Activated T-cell treated with anti-CD3 and anti-CD28 coated beads, Interleukin-2, amount 50 U/mL, for 4 hours (primary cell): ENCODE measurements around the gene CTSA. TPM values are rescaled to one million over a fixed set of nuclear protein-coding genes. Genes with fewer than 3 reads are reported as not detected.
A peak's percentile ranks its signal among the peaks of the same experiment; 100 is the strongest.

Experiments
- ATAC-seq, 2 donors: fragments of 200-7000 bp; cut with Tn5 transposase; one replicate each; pipeline ENCODE4 v1.10.0; 2021
- DNase-seq: peaks from one replicate; pipeline ENCODE4 v3.0.0-alpha.2; 2020
- H3K27me3 Mint-ChIP-seq: one replicate; pipeline ENCODE4 v1.8.0; 2021; ENCODE audit warnings: low read depth, mixed read lengths
- H3K36me3 Mint-ChIP-seq: one replicate; pipeline ENCODE4 v1.8.0; 2022; ENCODE audit warnings: mixed read lengths; ENCODE audit not compliant: insufficient read depth
- H3K4me1 Mint-ChIP-seq: one replicate; pipeline ENCODE4 v1.8.0; 2021; ENCODE audit warnings: low read depth, mixed read lengths
- H3K4me3 Mint-ChIP-seq: one replicate; pipeline ENCODE4 v1.8.0; 2021; ENCODE audit warnings: mild to moderate bottlenecking, moderate library complexity, mixed read lengths
- H3K9me3 Mint-ChIP-seq: one replicate; pipeline ENCODE4 v1.8.0; 2021; ENCODE audit warnings: mixed read lengths
- total RNA-seq, 3 donors: library from RNA; stranded (reverse); gene quantifications; one replicate each; pipeline ENCODE4 v1.2.1, GENCODE V29; 2021

Gene CTSA
- total RNA-seq, 3 donors from 2014 or later: 56.5 to 63.1 (median 57.3) TPM

- Mint-ChIP-seq H3K4me1 (peaks cover 18% of the 10 kb centered on the region), H3K27me3 (peaks cover 9% of the 10 kb centered on the region), H3K9me3 (no peaks in the 10 kb centered on the region), H3K36me3 (no peaks in the 10 kb centered on the region), H3K4me3 (peak overlapping the region; percentile 78)
- ATAC-seq (peak; percentile 92 to 93), DNase-seq (peak; percentile 87)
Observed at GRCh38 chr20:45910670-45911485, 19.7 kb downstream of the CTSA start.

- Mint-ChIP-seq H3K4me3 (peak within 1 kb of the TSS; percentile 78), H3K36me3 (no peaks in the 10 kb centered on the region), H3K4me1 (peaks cover 18% of the 10 kb centered on the region), H3K9me3 (no peaks in the 10 kb centered on the region), H3K27me3 (peaks cover 14% of the 10 kb centered on the region)
- ATAC-seq (no peak), DNase-seq (no peak)
Observed at GRCh38 chr20:45911486-45912343, 20.6 kb downstream of the CTSA start, which contains the start of gene PLTP. PLTP (minus strand) TSS chr20:45912155; CDS start chr20:45911452, 703 bp downstream.

DNA sequence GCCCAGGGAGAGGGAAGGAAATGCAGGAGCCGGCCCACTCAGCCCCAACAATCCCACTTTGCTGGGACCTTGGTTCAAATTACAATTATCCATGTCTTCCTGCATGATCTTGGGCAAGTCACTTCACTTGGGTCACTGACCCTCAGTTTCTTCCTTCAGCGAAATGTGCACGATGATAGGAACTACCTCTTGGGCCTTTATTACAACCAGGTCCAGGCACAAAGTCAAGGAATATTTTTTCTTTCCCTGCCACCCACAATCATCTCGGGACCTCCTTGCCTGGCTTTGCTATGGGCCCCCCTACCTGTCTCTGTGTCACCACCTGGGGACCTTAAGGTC is 21.2 kb downstream of the CTSA start:
- H3K36me3 Mint-ChIP-seq: no peaks in the 10 kb centered on the region
- no peaks in the 10 kb centered on the region for H3K9me3 Mint-ChIP-seq
- H3K4me1 Mint-ChIP-seq: peaks cover 18% of the 10 kb centered on the region
- ATAC-seq: no peak
- peaks cover 14% of the 10 kb centered on the region for H3K27me3 Mint-ChIP-seq
- DNase-seq: no peak
- peak overlapping the region; percentile 40 for H3K4me3 Mint-ChIP-seq

GRCh38 chr20:45913116-45913515 is 22.0 kb downstream of the CTSA start:
- ATAC-seq: no peak
- Mint-ChIP-seq H3K36me3 (no peaks in the 10 kb centered on the region), H3K9me3 (no peaks in the 10 kb centered on the region), H3K27me3 (peaks cover 18% of the 10 kb centered on the region), H3K4me3 (no peak overlapping the region), H3K4me1 (peaks cover 18% of the 10 kb centered on the region)
- DNase-seq: no peak

DNA sequence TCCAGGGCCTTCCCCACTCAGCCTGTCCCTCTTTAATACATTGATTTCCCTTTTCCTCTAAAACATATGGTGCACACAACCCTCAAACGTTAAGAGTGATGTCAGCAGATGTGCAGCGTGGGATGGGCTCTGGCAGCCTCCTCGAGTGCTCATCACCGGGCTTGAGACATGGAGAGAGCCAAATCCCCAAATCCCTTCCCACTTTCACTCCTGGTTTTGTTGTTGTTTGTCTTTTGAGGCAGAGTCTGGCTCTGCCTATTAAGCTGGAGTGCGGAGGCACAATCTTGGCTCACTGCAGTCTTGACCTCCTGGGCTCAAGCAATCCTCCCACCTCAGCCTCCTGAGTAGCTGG is 26.6 kb downstream of the CTSA start:
- Mint-ChIP-seq H3K4me3 (no peak overlapping the region), H3K36me3 (no peaks in the 10 kb centered on the region), H3K27me3 (peaks cover 31% of the 10 kb centered on the region), H3K9me3 (no peaks in the 10 kb centered on the region), H3K4me1 (peaks cover 3% of the 10 kb centered on the region)
- no peak for DNase-seq
- no peak for ATAC-seq

DNA sequence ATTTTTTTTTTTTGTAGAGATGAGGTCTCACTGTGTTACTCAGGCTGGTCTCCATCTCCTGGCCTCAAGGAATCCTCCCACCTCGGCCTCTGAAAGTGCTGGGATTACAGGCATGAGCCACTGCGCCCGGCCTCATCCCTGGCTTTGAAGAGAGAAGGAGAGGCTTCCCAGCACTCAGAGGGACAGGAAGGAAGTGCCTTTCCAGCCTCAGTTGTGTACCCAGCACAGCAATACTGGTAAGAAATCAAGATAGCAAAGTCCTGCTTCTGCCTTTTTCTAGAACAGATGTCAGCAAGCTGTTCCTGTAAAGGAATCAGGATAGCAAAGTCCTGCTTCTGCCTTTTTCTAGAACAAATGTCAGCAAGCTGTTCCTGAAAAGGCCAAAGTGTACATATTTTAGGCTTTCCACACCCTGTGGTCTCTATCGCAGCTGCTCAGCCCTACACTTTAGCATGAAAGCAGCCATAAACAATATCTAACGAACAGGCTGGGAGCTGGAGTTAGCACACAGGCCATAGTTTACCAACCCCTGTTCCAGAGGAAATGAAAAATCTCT is 27.1 kb downstream of the CTSA start:
- ATAC-seq (no peak), DNase-seq (no peak)
- Mint-ChIP-seq H3K4me3 (no peak overlapping the region), H3K4me1 (peaks cover 1% of the 10 kb centered on the region), H3K36me3 (no peaks in the 10 kb centered on the region), H3K9me3 (no peaks in the 10 kb centered on the region), H3K27me3 (peaks cover 29% of the 10 kb centered on the region)

DNA sequence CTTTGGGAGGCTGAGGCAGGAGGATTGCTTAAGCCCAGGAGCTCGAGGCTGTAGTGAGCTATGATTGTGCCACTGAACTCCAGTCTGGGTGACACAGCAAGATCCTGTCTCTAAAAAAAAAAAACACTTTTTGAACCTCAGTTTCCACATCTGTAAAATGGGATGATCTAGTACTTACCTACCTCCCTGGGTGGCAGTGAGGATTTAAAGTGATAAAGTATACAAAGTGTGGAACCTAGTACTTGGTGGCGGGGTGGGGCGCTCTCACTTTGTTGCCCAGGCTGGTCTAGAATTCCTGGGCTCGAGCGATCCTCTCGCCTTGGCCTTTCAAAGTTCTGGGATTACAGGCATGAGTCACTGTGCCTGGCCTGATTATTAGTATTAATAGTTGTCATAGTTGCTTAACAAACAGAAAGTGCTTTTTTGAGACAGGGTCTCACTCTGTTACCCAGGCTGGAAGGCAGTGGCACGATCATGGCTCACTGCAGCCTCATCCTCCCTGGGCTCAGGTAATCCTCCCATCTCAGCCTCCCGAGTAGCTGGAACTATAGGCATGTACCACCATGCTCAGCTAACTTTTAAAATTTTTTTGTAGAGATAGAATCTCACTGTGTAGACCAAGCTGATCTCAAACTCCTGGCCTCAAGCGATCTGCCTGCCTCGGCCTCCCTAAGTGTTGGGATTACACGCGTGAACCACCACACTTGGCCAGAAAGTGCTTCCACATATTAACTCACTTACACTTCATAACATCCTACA is 27.8 kb downstream of the CTSA start:
- DNase-seq: no peak
- H3K27me3 Mint-ChIP-seq: peaks cover 29% of the 10 kb centered on the region
- H3K36me3 Mint-ChIP-seq: no peaks in the 10 kb centered on the region
- H3K4me1 Mint-ChIP-seq: peaks cover 1% of the 10 kb centered on the region
- no peaks in the 10 kb centered on the region for H3K9me3 Mint-ChIP-seq
- H3K4me3 Mint-ChIP-seq: no peak overlapping the region
- no peak for ATAC-seq

DNA sequence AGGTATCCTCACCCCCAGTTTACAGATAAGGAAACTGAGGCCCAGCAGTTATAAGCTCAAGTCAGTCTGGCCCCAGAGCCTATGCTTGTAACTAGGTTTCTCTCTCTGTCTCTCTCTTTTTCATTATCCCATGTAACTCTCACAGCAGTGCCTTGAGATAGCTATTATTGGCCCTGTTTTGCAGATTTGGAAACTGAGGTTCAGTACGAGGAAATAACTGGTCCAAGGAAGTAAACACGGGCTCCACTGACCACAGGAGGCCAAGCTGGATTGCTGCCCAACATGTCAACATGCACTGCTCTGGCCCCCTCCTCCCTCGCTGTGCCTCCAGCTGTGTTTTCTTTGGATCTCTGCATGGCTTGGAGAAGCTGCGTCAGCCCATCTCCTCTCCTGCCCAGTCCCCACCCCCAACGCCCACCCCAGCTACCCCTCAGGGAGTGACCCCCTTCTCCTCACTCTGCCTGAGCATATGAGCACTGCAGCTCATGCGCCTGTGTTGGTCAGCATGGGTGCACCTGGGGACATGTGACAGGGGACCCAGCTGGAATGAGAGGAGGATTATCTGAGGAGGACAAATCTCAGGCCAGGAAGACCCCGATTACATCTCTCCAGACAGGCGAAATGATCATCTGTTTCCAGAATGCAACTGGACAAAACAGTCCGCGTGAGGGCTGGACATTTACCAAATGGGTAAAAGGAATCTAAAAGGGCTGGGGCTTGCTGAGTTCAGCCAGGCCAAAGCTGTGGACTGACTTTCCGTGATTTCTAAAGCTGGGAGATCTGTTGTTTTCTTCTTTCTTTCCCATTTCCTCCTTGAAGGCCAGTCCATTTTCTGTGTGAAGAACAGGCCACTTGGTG is 28.6 kb downstream of the CTSA start:
- no peak overlapping the region for H3K4me3 Mint-ChIP-seq
- peaks cover 2% of the 10 kb centered on the region for H3K4me1 Mint-ChIP-seq
- no peak for DNase-seq
- no peaks in the 10 kb centered on the region for H3K9me3 Mint-ChIP-seq
- H3K36me3 Mint-ChIP-seq: no peaks in the 10 kb centered on the region
- peaks cover 26% of the 10 kb centered on the region for H3K27me3 Mint-ChIP-seq
- ATAC-seq: no peak

GRCh38 chr20:45920462-45921336 is 29.6 kb downstream of the CTSA start:
- H3K4me1 Mint-ChIP-seq: peaks cover 2% of the 10 kb centered on the region
- no peak for DNase-seq
- no peaks in the 10 kb centered on the region for H3K9me3 Mint-ChIP-seq
- ATAC-seq: no peak
- H3K27me3 Mint-ChIP-seq: peaks cover 24% of the 10 kb centered on the region
- no peak overlapping the region for H3K4me3 Mint-ChIP-seq
- no peaks in the 10 kb centered on the region for H3K36me3 Mint-ChIP-seq

DNA sequence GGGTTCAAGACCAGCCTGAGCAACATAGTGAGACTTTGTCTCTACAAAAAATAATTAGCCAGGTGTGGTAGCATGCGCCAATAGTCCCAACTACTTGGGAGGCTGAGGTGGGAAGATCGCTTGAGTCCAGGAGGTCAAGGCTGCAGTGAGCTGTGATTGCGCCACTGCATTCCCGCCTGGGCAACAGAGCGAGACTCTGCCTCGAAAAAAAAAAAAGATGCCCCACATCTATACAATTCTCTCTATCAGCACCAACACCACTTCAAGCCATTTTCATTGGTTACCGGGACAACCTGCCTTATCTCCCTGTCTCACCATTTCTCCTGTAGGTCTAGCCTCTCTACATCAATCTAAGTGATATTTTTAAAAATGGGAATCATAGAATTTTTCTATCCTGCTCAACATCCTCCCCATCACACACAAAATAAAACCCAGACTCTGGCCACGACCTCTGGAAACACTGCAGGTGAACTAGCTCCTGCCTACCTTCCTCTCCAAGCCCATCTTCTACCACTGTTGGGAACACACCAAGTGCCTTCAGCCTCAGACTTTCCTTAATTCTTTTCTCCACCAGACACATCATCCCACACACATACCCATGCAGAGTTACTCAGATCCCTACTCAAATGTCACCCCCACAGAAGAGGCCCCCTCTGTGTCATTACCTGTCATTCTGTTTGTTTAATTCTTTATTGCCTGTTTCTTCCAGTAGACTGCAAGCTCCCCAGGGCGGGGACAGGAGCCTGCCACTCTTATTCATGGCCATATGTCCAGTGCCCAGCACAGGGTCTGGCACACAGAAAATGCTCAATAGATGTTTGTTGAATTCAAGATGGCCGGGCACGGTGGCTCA is 30.4 kb downstream of the CTSA start:
- no peaks in the 10 kb centered on the region for H3K36me3 Mint-ChIP-seq
- DNase-seq: no peak
- H3K4me1 Mint-ChIP-seq: peaks cover 2% of the 10 kb centered on the region
- ATAC-seq: no peak
- H3K9me3 Mint-ChIP-seq: no peaks in the 10 kb centered on the region
- peaks cover 17% of the 10 kb centered on the region for H3K27me3 Mint-ChIP-seq
- H3K4me3 Mint-ChIP-seq: no peak overlapping the region

DNA sequence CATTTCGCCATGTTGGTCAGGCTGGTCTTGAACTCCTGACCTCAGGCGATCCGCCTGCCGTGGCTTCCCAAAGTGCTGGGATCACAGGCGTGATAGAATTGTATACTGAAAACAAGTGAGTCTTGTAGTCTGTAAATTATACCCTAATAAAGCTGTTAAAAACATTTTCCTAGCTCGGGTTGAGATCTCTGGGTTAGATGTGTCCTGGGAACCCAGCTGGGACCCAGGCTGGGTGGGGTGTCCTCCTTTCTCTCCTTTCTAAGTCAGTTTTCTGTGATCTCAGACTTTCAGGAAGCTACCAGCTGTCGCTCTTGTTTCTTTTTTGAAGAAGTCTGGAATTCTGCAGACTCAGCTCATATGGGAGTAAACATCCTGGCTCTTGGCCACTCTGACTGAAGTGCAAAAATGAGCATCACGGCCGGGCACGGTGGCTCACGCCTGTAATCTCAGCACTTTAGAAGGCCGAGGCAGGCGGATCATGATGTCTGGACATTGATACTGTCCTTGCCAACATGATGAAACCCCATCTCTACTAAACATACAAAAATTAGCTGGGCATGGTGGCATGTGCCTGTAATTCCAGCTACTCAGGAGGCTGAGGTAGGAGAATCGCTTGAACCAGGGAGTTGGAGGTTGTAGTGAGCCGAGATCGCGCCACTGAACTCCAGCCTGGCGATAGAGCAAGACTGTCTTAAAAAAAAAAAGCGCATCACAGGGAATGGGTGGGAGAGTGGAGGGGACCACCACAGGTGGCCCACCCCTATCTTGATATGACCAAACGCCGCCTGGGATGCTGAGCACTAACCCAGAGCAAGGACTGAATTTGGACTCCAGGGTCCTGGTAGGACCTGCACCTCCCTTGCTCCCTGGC is 33.5 kb downstream of the CTSA start:
- H3K27me3 Mint-ChIP-seq: peaks cover 13% of the 10 kb centered on the region
- no peak overlapping the region for H3K4me3 Mint-ChIP-seq
- peaks cover 2% of the 10 kb centered on the region for H3K4me1 Mint-ChIP-seq
- H3K36me3 Mint-ChIP-seq: no peaks in the 10 kb centered on the region
- ATAC-seq (no peak), DNase-seq (no peak)
- no peaks in the 10 kb centered on the region for H3K9me3 Mint-ChIP-seq
